GM10847 (cell line): Measurements from ENCODE around the gene SYCP2L.

Experiments used
- POLR2A ChIP-seq: IDR thresholded peaks from 2 replicates; pipeline ENCODE4 v1.6.1; 2011; ENCODE audit not compliant: insufficient read length; ENCODE audit errors: extremely low read depth

Gene SYCP2L

GRCh38 chr6:10981409-10981808 lies 94.6 kb downstream of the SYCP2L start:
- TF ChIP-seq POLR2A = no peak

- no peak for TF ChIP-seq POLR2A
Measured at GRCh38 chr6:10989587-10989986, 102.7 kb downstream of the SYCP2L start.

GRCh38 chr6:10991115-10991514 lies 104.3 kb downstream of the SYCP2L start:
- TF ChIP-seq POLR2A = no peak

- TF ChIP-seq POLR2A = no peak
Measured at GRCh38 chr6:10993896-10994295, 107.0 kb downstream of the SYCP2L start.

GRCh38 chr6:10995114-10995707 lies 108.4 kb downstream of the SYCP2L start:
- no peak for TF ChIP-seq POLR2A

- no peak for TF ChIP-seq POLR2A
Measured at GRCh38 chr6:10999994-11000393, 113.1 kb downstream of the SYCP2L start.

GRCh38 chr6:11002176-11002575 lies 115.3 kb downstream of the SYCP2L start:
- TF ChIP-seq POLR2A = no peak

- no peak for TF ChIP-seq POLR2A
Measured at GRCh38 chr6:11006061-11006460, 119.2 kb downstream of the SYCP2L start.

GRCh38 chr6:11007715-11008608 lies 121.1 kb downstream of the SYCP2L start:
- no peak for TF ChIP-seq POLR2A

GRCh38 chr6:11008821-11009220 lies 122.0 kb downstream of the SYCP2L start:
- TF ChIP-seq POLR2A = no peak

- TF ChIP-seq POLR2A = no peak
Measured at GRCh38 chr6:11009353-11009752, 122.5 kb downstream of the SYCP2L start.

- TF ChIP-seq POLR2A = no peak
Measured at GRCh38 chr6:11011787-11012234, 125.0 kb downstream of the SYCP2L start.

- no peak for TF ChIP-seq POLR2A
Measured at GRCh38 chr6:11012295-11012754, 125.5 kb downstream of the SYCP2L start.

GRCh38 chr6:11012976-11013720 lies 126.3 kb downstream of the SYCP2L start:
- TF ChIP-seq POLR2A = no peak

- TF ChIP-seq POLR2A = no peak
Measured at GRCh38 chr6:11013721-11014070, 126.8 kb downstream of the SYCP2L start.

GRCh38 chr6:11015102-11015501 lies 128.2 kb downstream of the SYCP2L start:
- no peak for TF ChIP-seq POLR2A
